Measurements from ENCODE around the gene GPR132.

GPR132 gene

GRCh38 chr14:105005929-105006830 lies 59.0 kb downstream of the GPR132 start:
- no peak overlapping the region for H3K4me3 Mint-ChIP-seq
- ATAC-seq: peak; percentile 37
- H3K4me1 Mint-ChIP-seq: no peaks in the 10 kb centered on the region
- H3K36me3 Mint-ChIP-seq: peaks cover 56% of the 10 kb centered on the region
- H3K9me3 Mint-ChIP-seq: no peaks in the 10 kb centered on the region
- peak overlapping the region; percentile 68 for H3K27ac Mint-ChIP-seq
- no peak for DNase-seq (ENCODE audit: low spot score in 2 of 2)

- peaks cover 49% of the 10 kb centered on the region for H3K36me3 Mint-ChIP-seq
- DNase-seq (ENCODE audit: low spot score in 2 of 2) (no peak), ATAC-seq (peak; percentile 37)
- peak overlapping the region; percentile 68 for H3K27ac Mint-ChIP-seq
- H3K9me3 Mint-ChIP-seq: no peaks in the 10 kb centered on the region
- H3K4me1 Mint-ChIP-seq: no peaks in the 10 kb centered on the region
- H3K4me3 Mint-ChIP-seq: no peak overlapping the region
Observed at GRCh38 chr14:105005329-105005928, 59.8 kb downstream of the GPR132 start.

Measured in stimulated activated effector memory CD8-positive, alpha-beta T cell treated with anti-CD3 and anti-CD28 coated beads, Interleukin-12 subunit alpha, Interleukin-12 subunit beta, amount 100 ng/mL, for 72 hours (primary cell).